HEK293 (cell line): Measurements from ENCODE around the gene DIP2A.

Experiments used
- CTCF ChIA-PET: fragments of 350-600 bp; formaldehyde crosslinking; extraction: SDS; loops from one replicate; lab custom pipeline; 2021; ENCODE audit warnings: antibody characterized with exemption; lab: Yijun Ruan, JAX
- POLR2A ChIA-PET: fragments of 300-600 bp; formaldehyde crosslinking; extraction: SDS; loops from one replicate; lab custom pipeline; 2020; ENCODE audit warnings: antibody characterized with exemption, inconsistent platforms; lab: Yijun Ruan, JAX
- H3K27ac ChIP-seq: fragments of 200-500 bp; sonication (Bioruptor generic); 2 replicates; pipeline ENCODE4 v1.5.1; 2014; ENCODE audit warnings: low read depth, low read length, control low read depth, inconsistent platforms; ENCODE audit errors: extremely low read depth
- H3K36me3 ChIP-seq, 2 experiments: fragments of 200-500 bp in 1 of 2; sonication (Bioruptor generic) in 1 of 2; 1 replicate in 1 of 2; 2 replicates in 1 of 2; pipeline ENCODE4 v1.5.1; 2014 to 2017; ENCODE audit warnings: inconsistent platforms in 2 of 2, low read length in 2 of 2; ENCODE audit not compliant: control insufficient read depth in 2 of 2, insufficient read depth in 1 of 2
- H3K4me1 ChIP-seq: fragments of 200-500 bp; sonication (Bioruptor generic); 2 replicates; pipeline ENCODE4 v1.5.1; 2014; ENCODE audit warnings: mild to moderate bottlenecking, low read length, inconsistent platforms; ENCODE audit not compliant: control insufficient read depth, insufficient read depth
- H3K4me3 ChIP-seq: 2 replicates; pipeline ENCODE4 v1.5.1; 2011; ENCODE audit warnings: low read depth, mild to moderate bottlenecking, control low read depth, low read length, moderate library complexity
- H3K9me3 ChIP-seq: fragments of 200-500 bp; sonication (Bioruptor generic); 2 replicates; pipeline ENCODE4 v1.5.1; 2014; ENCODE audit warnings: low read depth, low read length, inconsistent platforms; ENCODE audit not compliant: control insufficient read depth, insufficient read depth
- MEIS1 ChIP-seq: sonication (generic); formaldehyde crosslinking; IDR thresholded peaks from 2 replicates; pipeline ENCODE4 v1.8.1; 2022; ENCODE audit warnings: missing genetic modification reagents, mild to moderate bottlenecking, borderline replicate concordance
- MZF1 ChIP-seq: fragments of 450-650 bp; formaldehyde crosslinking; IDR thresholded peaks from 2 replicates; pipeline ENCODE4 v1.5.1; 2017; ENCODE audit warnings: missing biosample characterization, missing genetic modification characterization, borderline replicate concordance
- OSR2 ChIP-seq: fragments of 450-650 bp; formaldehyde crosslinking; IDR thresholded peaks from 2 replicates; pipeline ENCODE4 v1.5.1; 2016; ENCODE audit warnings: missing biosample characterization, missing genetic modification characterization
- TRIM28 ChIP-seq: IDR thresholded peaks from 2 replicates; pipeline ENCODE4 v1.6.1; 2011; ENCODE audit warnings: low read length, control low read depth, borderline replicate concordance
- ZBTB1 ChIP-seq: fragments of 450-650 bp; formaldehyde crosslinking; IDR thresholded peaks from 2 replicates; pipeline ENCODE4 v1.5.1; 2016; ENCODE audit warnings: missing biosample characterization, missing genetic modification characterization
- ZBTB11 ChIP-seq: fragments of 450-650 bp; formaldehyde crosslinking; conservative IDR thresholded peaks from 2 replicates; pipeline ENCODE4 v1.5.1; 2016; ENCODE audit warnings: low read depth, missing biosample characterization, missing genetic modification characterization
- ZBTB20 ChIP-seq: fragments of 450-650 bp; formaldehyde crosslinking; IDR thresholded peaks from 2 replicates; pipeline ENCODE4 v1.5.1; 2016; ENCODE audit warnings: missing biosample characterization, missing genetic modification characterization
- ZBTB6 ChIP-seq: fragments of 450-650 bp; formaldehyde crosslinking; IDR thresholded peaks from 2 replicates; pipeline ENCODE4 v1.5.1; 2017; ENCODE audit warnings: missing biosample characterization, missing genetic modification characterization
- ZFP37 ChIP-seq: fragments of 450-650 bp; formaldehyde crosslinking; IDR thresholded peaks from 2 replicates; pipeline ENCODE4 v1.5.1; 2016; ENCODE audit warnings: missing biosample characterization, missing genetic modification characterization
- ZIC2 ChIP-seq: fragments of 450-650 bp; formaldehyde crosslinking; IDR thresholded peaks from 2 replicates; pipeline ENCODE4 v1.5.1; 2016; ENCODE audit warnings: missing biosample characterization, missing genetic modification characterization
- ZNF146 ChIP-seq: fragments of 450-650 bp; formaldehyde crosslinking; IDR thresholded peaks from 2 replicates; pipeline ENCODE4 v1.5.1; 2016; ENCODE audit warnings: missing biosample characterization, missing genetic modification characterization
- ZNF223 ChIP-seq: fragments of 450-650 bp; formaldehyde crosslinking; IDR thresholded peaks from 2 replicates; pipeline ENCODE4 v1.5.1; 2016; ENCODE audit warnings: missing biosample characterization, missing genetic modification characterization
- ZNF23 ChIP-seq: fragments of 450-650 bp; formaldehyde crosslinking; IDR thresholded peaks from 2 replicates; pipeline ENCODE4 v1.5.1; 2016; ENCODE audit warnings: missing biosample characterization, missing genetic modification characterization, borderline replicate concordance
- ZNF239 ChIP-seq: fragments of 450-650 bp; formaldehyde crosslinking; IDR thresholded peaks from 2 replicates; pipeline ENCODE4 v1.5.1; 2016; ENCODE audit warnings: missing biosample characterization, missing genetic modification characterization
- ZNF416 ChIP-seq: fragments of 450-650 bp; formaldehyde crosslinking; IDR thresholded peaks from 2 replicates; pipeline ENCODE4 v1.5.1; 2016; ENCODE audit warnings: missing biosample characterization, missing genetic modification characterization
- ZNF501 ChIP-seq: fragments of 450-650 bp; formaldehyde crosslinking; IDR thresholded peaks from 2 replicates; pipeline ENCODE4 v1.5.1; 2016; ENCODE audit warnings: missing biosample characterization, missing genetic modification characterization
- ZNF513 ChIP-seq: fragments of 450-650 bp; IDR thresholded peaks from 2 replicates; pipeline ENCODE4 v1.5.1; 2018; ENCODE audit warnings: missing biosample characterization, missing genetic modification characterization
- ZNF514 ChIP-seq: fragments of 450-650 bp; formaldehyde crosslinking; IDR thresholded peaks from 2 replicates; pipeline ENCODE4 v1.5.1; 2016; ENCODE audit warnings: missing biosample characterization, missing genetic modification characterization
- ZNF555 ChIP-seq: fragments of 450-650 bp; formaldehyde crosslinking; conservative IDR thresholded peaks from 2 replicates; pipeline ENCODE4 v1.5.1; 2017; ENCODE audit warnings: missing biosample characterization, mild to moderate bottlenecking, missing genetic modification characterization, inconsistent platforms
- ZNF580 ChIP-seq: fragments of 450-650 bp; formaldehyde crosslinking; IDR thresholded peaks from 2 replicates; pipeline ENCODE4 v1.5.1; 2016; ENCODE audit warnings: missing biosample characterization, missing genetic modification characterization
- ZNF600 ChIP-seq: fragments of 450-650 bp; formaldehyde crosslinking; IDR thresholded peaks from 2 replicates; pipeline ENCODE4 v1.5.1; 2016; ENCODE audit warnings: missing biosample characterization, missing genetic modification characterization
- ZNF626 ChIP-seq: fragments of 450-650 bp; sonication (Bioruptor Pico); formaldehyde crosslinking; IDR thresholded peaks from 2 replicates; pipeline ENCODE4 v1.5.1; 2018; ENCODE audit warnings: missing biosample characterization, missing genetic modification characterization, inconsistent platforms
- ZNF677 ChIP-seq: fragments of 450-650 bp; IDR thresholded peaks from 2 replicates; pipeline ENCODE4 v1.5.0; 2018; ENCODE audit warnings: missing biosample characterization, mild to moderate bottlenecking, missing genetic modification characterization, moderate library complexity
- ZNF701 ChIP-seq: fragments of 450-650 bp; formaldehyde crosslinking; IDR thresholded peaks from 2 replicates; pipeline ENCODE4 v1.5.1; 2016; ENCODE audit warnings: missing biosample characterization, missing genetic modification characterization
- ZNF830 ChIP-seq: fragments of 450-650 bp; IDR thresholded peaks from 2 replicates; pipeline ENCODE4 v1.5.0; 2018; ENCODE audit warnings: missing biosample characterization, missing genetic modification characterization, low read depth, mild to moderate bottlenecking, moderate library complexity
- ZSCAN4 ChIP-seq: fragments of 450-650 bp; formaldehyde crosslinking; IDR thresholded peaks from 2 replicates; pipeline ENCODE4 v1.5.1; 2017; ENCODE audit warnings: missing biosample characterization, missing genetic modification characterization

DIP2A gene

GRCh38 chr21:46471514-46471913 is 12.8 kb downstream of the DIP2A start (continued):
- TF ChIP-seq ZNF146 (tag by site-specific recombination): no peak
- TF ChIP-seq, all 188 proteins: peak for 0

GRCh38 chr21:46472246-46472645 is 13.6 kb downstream of the DIP2A start:
- no peak overlapping the region for H3K4me3 ChIP-seq
- ChIA-PET POLR2A (no interaction called here), CTCF (no interaction called here)

GRCh38 chr21:46474382-46474781 is 15.7 kb downstream of the DIP2A start:
- no peak for TF ChIP-seq ZFP37
- TF ChIP-seq MEIS1: no peak
- TF ChIP-seq ZNF830: no peak
- TF ChIP-seq ZNF514 (tag by site-specific recombination): no peak
- TF ChIP-seq ZNF513 (tag by site-specific recombination): no peak
- TF ChIP-seq ZNF501 (tag by site-specific recombination): no peak
- no peak for TF ChIP-seq MZF1 (tag by site-specific recombination)
- TF ChIP-seq TRIM28: no peak
- no peak for TF ChIP-seq OSR2 (tag by site-specific recombination)
- no peak for TF ChIP-seq ZNF626 (tag by site-specific recombination)
- TF ChIP-seq ZBTB1: no peak
- TF ChIP-seq ZSCAN4 (tag by site-specific recombination): no peak
- TF ChIP-seq, all 188 proteins: peak for 0
- Histone ChIP-seq H3K4me1 (no peaks in the 10 kb centered on the region), H3K36me3 (peaks cover 2 to 4% of the 10 kb centered on the region in 2 experiments; a peak in 2 of 3 replicates), H3K27ac (no peak overlapping the region), H3K9me3 (no peaks in the 10 kb centered on the region), H3K4me3 (no peak overlapping the region)
- ChIA-PET POLR2A (no interaction called here), CTCF (no interaction called here)

More at GRCh38 chr21:46472246-46472645, 13.6 kb downstream of the DIP2A start:
- Histone ChIP-seq H3K9me3 (no peaks in the 10 kb centered on the region), H3K27ac (no peak overlapping the region), H3K36me3 (peaks cover 2 to 4% of the 10 kb centered on the region in 2 experiments; a peak in 2 of 3 replicates), H3K4me1 (no peaks in the 10 kb centered on the region; the same call in 1 of the 2 replicates)
- TF ChIP-seq ZIC2: no peak
- no peak for TF ChIP-seq ZNF555 (tag by site-specific recombination)
- no peak for TF ChIP-seq ZNF416 (tag by site-specific recombination)
- TF ChIP-seq ZNF701: no peak
- TF ChIP-seq ZNF23 (tag by site-specific recombination): no peak
- no peak for TF ChIP-seq ZNF600 (tag by site-specific recombination)
- TF ChIP-seq, all 188 proteins: peak for 0

GRCh38 chr21:46475296-46475695 is 16.6 kb downstream of the DIP2A start:
- H3K36me3 ChIP-seq: peaks cover 3 to 4% of the 10 kb centered on the region in 2 experiments; a peak in 2 of 3 replicates
- no peaks in the 10 kb centered on the region for H3K9me3 ChIP-seq
- H3K4me1 ChIP-seq: no peaks in the 10 kb centered on the region
- POLR2A ChIA-PET: no interaction called here
- no peak overlapping the region for H3K4me3 ChIP-seq
- no peak overlapping the region for H3K27ac ChIP-seq
- CTCF ChIA-PET: no interaction called here
- TF ChIP-seq ZBTB6 (tag by site-specific recombination) (no peak), ZNF239 (tag by site-specific recombination) (no peak), ZNF223 (tag by site-specific recombination) (no peak), ZNF580 (tag by site-specific recombination) (no peak), ZBTB11 (no peak), ZNF677 (no peak), ZBTB20 (tag by site-specific recombination) (no peak)
